Measurements from ENCODE around the gene C16orf78. TPM values are rescaled to one million over a fixed set of nuclear protein-coding genes. Genes with fewer than 3 reads are reported as not detected.

The C16orf78 gene
- total RNA-seq, 4 donors from 2014 or later, result not detected

DNA sequence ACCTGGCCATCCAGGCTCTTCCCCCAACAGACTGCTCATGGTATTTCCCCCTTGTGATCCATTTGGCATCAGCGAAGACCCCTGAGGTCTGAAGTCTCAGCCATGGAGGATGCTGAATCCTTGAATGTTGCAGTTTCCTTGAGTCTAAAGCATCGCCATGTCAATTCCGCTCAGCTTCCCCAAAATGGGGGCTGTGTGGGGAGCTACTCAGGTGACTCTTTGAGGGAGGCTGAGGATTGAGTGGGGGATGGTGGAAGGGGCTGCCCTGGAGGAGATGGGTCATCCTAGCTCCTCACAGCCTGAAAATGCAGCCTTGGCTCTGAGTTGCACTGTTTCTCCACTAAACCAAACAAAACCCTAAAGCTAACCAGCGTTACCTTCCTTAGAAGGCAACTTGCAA is 2.6 kb downstream of the C16orf78 start:
- H3K4me3 ChIP-seq (replicated peaks in 1 of 3), result no peak overlapping the region
- intact Hi-C loops (cut with DNase I), result no loop called here
- TF ChIP-seq CTCF (IDR thresholded peaks at IDR 0.05), result no peak
- no peak for TF ChIP-seq POLR2A (IDR thresholded peaks at IDR 0.05)
- H3K9me3 ChIP-seq, result no peaks in the 10 kb centered on the region
- H3K4me1 ChIP-seq, result no peaks in the 10 kb centered on the region
- H3K27ac ChIP-seq, result no peak overlapping the region
- no peaks in the 10 kb centered on the region for H3K36me3 ChIP-seq
- DNase-seq, result no peak
- WGBS, 2 donors, result 86 to 96% methylated on average over 4 of the region's 4 CpGs
- H3K27me3 ChIP-seq, result no peaks in the 10 kb centered on the region

DNA sequence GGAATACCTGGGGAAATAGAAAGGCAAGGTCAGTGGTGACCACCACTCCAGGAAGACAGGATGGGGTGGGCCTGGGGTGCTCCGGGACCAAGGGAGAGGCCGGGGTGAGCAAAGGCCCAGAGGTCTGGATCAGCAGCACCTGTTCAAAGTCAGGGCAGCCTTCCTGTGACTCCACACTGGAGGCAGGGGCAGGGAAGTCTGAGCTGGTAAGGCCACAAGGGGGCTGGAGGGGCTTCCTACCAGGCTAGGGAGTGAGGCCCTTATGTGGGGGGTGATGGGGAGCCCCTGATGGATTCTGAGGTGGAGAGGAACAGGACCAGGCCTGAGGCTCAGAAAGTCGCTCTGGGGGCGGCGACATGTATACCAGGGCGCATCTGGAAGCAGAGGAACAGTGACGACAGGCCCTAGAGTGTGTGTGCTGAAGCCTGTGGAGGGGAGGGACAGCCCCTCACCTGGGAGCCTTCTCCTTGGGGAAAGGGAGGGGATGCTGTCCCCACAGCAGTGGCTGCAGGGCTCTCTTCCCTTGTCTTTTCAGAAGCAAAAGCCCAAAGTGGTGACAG is 3.7 kb downstream of the C16orf78 start:
- no peaks in the 10 kb centered on the region for H3K36me3 ChIP-seq
- H3K4me1 ChIP-seq, result no peaks in the 10 kb centered on the region
- no peaks in the 10 kb centered on the region for H3K27me3 ChIP-seq
- no peaks in the 10 kb centered on the region for H3K9me3 ChIP-seq
- H3K4me3 ChIP-seq (replicated peaks in 1 of 3), result no peak overlapping the region
- WGBS, 2 donors, result 90 to 91% methylated on average over 7 of the region's 7 CpGs
- intact Hi-C loops (cut with DNase I), result no loop called here
- TF ChIP-seq POLR2A (IDR thresholded peaks at IDR 0.05) (no peak), CTCF (IDR thresholded peaks at IDR 0.05) (no peak)
- no peak overlapping the region for H3K27ac ChIP-seq
- DNase-seq, result no peak

DNA sequence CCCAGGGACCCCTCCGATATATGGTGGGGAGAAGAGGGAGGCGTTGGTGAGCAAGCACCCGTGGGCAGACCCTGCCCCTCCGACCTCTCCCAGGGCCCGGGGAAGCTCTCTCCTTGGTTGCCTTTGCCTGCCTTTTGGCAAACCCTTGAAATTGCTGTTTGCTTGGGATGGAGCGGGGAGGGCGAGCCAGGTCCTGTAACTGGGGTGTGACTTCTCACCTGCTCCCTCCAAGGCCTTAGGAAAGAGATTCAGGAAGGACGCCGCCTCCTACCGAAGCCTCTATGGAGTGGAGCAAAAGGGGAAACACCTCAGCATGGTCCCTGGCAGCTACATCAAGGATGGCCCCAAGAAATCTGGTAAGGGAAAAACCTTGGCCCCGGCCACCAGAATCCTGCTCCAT is 4.6 kb downstream of the C16orf78 start:
- Histone ChIP-seq H3K27me3 (no peaks in the 10 kb centered on the region), H3K36me3 (no peaks in the 10 kb centered on the region), H3K27ac (no peak overlapping the region), H3K9me3 (no peaks in the 10 kb centered on the region), H3K4me3 (replicated peaks in 1 of 3) (no peak overlapping the region), H3K4me1 (no peaks in the 10 kb centered on the region)
- TF ChIP-seq CTCF (IDR thresholded peaks at IDR 0.05), result no peak
- no peak for TF ChIP-seq POLR2A (IDR thresholded peaks at IDR 0.05)
- intact Hi-C loops (cut with DNase I), result no loop called here
- no peak for DNase-seq
- 89 to 91% methylated on average over 10 to 11 of the region's 11 CpGs for WGBS, 2 donors

DNA sequence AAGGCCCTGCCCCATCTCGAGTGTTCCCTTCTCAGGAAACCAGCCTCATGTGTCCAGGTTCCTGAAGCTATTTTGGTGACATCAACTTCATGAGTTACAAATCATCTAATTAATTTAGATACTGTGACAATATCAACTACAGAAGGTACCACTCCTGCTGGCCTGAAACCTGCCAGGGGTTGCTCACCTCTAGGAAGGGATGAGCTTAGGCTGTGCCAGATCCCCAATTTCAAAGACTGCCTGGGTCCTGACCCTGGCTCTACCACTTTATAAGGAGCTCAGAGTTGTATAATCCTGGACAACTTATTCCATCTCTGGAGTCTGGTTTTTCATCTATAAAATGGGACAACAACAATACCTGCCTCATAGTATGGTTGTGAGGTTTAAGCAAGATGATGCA is 5.2 kb downstream of the C16orf78 start:
- intact Hi-C loops (cut with DNase I), result no loop called here
- Histone ChIP-seq H3K4me3 (replicated peaks in 1 of 3) (no peak overlapping the region), H3K4me1 (no peaks in the 10 kb centered on the region), H3K36me3 (no peaks in the 10 kb centered on the region), H3K27ac (no peak overlapping the region), H3K9me3 (no peaks in the 10 kb centered on the region), H3K27me3 (no peaks in the 10 kb centered on the region)
- TF ChIP-seq POLR2A (IDR thresholded peaks at IDR 0.05), result no peak
- TF ChIP-seq CTCF (IDR thresholded peaks at IDR 0.05), result no peak
- 79% methylated on average over 1 of the region's 1 CpG; no CpG with 5 or more reads in 1 of the 2 donors for WGBS, 2 donors
- DNase-seq, result no peak

- no peaks in the 10 kb centered on the region for H3K9me3 ChIP-seq
- WGBS, 2 donors, result 19 to 35% methylated on average over 1 of the region's 1 CpG
- intact Hi-C loops (cut with DNase I), result no loop called here
- no peaks in the 10 kb centered on the region for H3K4me1 ChIP-seq
- no peak overlapping the region for H3K4me3 ChIP-seq (replicated peaks in 1 of 3)
- no peaks in the 10 kb centered on the region for H3K36me3 ChIP-seq
- no peak for DNase-seq
- no peaks in the 10 kb centered on the region for H3K27me3 ChIP-seq
- H3K27ac ChIP-seq, result no peak overlapping the region
- TF ChIP-seq POLR2A (IDR thresholded peaks at IDR 0.05) (no peak), CTCF (IDR thresholded peaks at IDR 0.05) (no peak)
These were observed 9.3 kb downstream of the C16orf78 start for GRCh38 chr16:49382916-49383315.
